Mammary epithelial cell (primary cell): ENCODE results near the gene CDK3.

Source experiments
- EZH2 ChIP-seq: IDR thresholded peaks from 2 replicates; pipeline ENCODE4 v1.6.1; 2012; ENCODE audit warnings: low read length, inconsistent platforms, borderline replicate concordance
- TF ChIP-seq, protein P1 (sequence below), 2 donors: IDR thresholded peaks in 1 of 2; conservative IDR thresholded peaks in 1 of 2; 2 replicates each; pipeline ENCODE4 v1.5.1; 2011 to 2012; ENCODE audit warnings: inconsistent platforms in 2 of 2, low read length in 2 of 2, mild to moderate bottlenecking in 2 of 2, control low read depth in 1 of 2, low read depth in 1 of 2; ENCODE audit not compliant: insufficient read depth in 1 of 2; ENCODE audit errors: extremely low read depth in 1 of 2

DNA sequence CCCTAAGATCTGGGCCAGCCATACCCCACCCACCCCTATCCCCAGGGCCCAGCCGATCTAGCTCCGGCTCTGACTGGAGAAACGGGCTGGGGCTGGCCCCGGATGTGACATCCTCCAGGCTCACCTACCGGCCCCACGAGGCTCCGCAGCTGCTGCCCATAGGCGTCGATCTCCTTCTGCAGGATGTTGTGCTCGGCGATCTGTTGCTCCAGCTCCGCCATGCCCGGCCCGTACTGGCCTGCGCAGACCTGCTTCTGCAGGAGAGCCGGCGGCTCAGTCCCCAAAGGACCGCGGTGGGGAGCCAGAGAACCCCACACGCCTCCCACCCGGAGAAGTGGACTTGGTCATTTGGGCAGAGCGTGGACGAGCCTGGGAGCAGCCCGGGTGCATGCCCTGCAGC, 21.6 kb downstream of the CDK3 start:
- TF ChIP-seq EZH2 = no peak
- TF ChIP-seq, protein P1, sequence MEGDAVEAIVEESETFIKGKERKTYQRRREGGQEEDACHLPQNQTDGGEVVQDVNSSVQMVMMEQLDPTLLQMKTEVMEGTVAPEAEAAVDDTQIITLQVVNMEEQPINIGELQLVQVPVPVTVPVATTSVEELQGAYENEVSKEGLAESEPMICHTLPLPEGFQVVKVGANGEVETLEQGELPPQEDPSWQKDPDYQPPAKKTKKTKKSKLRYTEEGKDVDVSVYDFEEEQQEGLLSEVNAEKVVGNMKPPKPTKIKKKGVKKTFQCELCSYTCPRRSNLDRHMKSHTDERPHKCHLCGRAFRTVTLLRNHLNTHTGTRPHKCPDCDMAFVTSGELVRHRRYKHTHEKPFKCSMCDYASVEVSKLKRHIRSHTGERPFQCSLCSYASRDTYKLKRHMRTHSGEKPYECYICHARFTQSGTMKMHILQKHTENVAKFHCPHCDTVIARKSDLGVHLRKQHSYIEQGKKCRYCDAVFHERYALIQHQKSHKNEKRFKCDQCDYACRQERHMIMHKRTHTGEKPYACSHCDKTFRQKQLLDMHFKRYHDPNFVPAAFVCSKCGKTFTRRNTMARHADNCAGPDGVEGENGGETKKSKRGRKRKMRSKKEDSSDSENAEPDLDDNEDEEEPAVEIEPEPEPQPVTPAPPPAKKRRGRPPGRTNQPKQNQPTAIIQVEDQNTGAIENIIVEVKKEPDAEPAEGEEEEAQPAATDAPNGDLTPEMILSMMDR (conservative IDR thresholded peaks at IDR 0.05 in 1 of 2, IDR thresholded peaks at IDR 0.05 in 1 of 2; ENCODE audit: extremely low read depth in 1 of 2, insufficient read depth in 1 of 2, low read depth in 1 of 2, low read length in 2 of 2) = no peak
